SU-DHL-6 (cell line): Measurements from ENCODE around the gene SPTBN1.
A peak's percentile ranks its signal among the peaks of the same experiment; 100 is the strongest.

Experiments
- H2AFZ ChIP-seq: fragments of 200-600 bp; sonication (generic); 2 replicates; pipeline ENCODE4 v1.6.1; 2014; ENCODE audit warnings: low read depth, mild to moderate bottlenecking, moderate library complexity, mixed read lengths, antibody characterized with exemption, low read length; ENCODE audit not compliant: severe bottlenecking
- H3F3A ChIP-seq: fragments of 200-600 bp; shearing (Covaris generic); 2 replicates; pipeline ENCODE4 v1.6.0; 2016; ENCODE audit warnings: antibody characterized with exemption, mild to moderate bottlenecking; ENCODE audit not compliant: insufficient read depth
- H3K27ac ChIP-seq: fragments of 200-600 bp; sonication (generic); 2 replicates; pipeline ENCODE4 v1.5.1; 2016; ENCODE audit warnings: low read depth, mild to moderate bottlenecking, low read length, moderate library complexity, mixed read lengths
- H3K27me3 ChIP-seq: fragments of 200-600 bp; sonication (generic), shearing (Covaris generic); 2 replicates; pipeline ENCODE4 v1.6.0; 2014; ENCODE audit warnings: mild to moderate bottlenecking, low read length
- H3K36me3 ChIP-seq: fragments of 200-600 bp; sonication (generic); 2 replicates; pipeline ENCODE4 v1.6.1; 2014; ENCODE audit warnings: mild to moderate bottlenecking, low read length, mixed read lengths
- H3K4me2 ChIP-seq: fragments of 300-600, 200-600 bp; shearing (Covaris generic), sonication (generic); 2 replicates; pipeline ENCODE4 v1.6.0; 2014; ENCODE audit warnings: low read length, low read depth, mild to moderate bottlenecking; ENCODE audit not compliant: poor library complexity, severe bottlenecking
- H3K4me3 ChIP-seq: fragments of 200-600 bp; sonication (generic); 2 replicates; pipeline ENCODE4 v1.5.1; 2014; ENCODE audit warnings: antibody characterized with exemption, low read length, mild to moderate bottlenecking, mixed read lengths; ENCODE audit not compliant: insufficient read depth, poor library complexity, severe bottlenecking
- H3K79me2 ChIP-seq: fragments of 200-600 bp; sonication (generic); 2 replicates; pipeline ENCODE4 v1.6.1; 2014; ENCODE audit warnings: mild to moderate bottlenecking, low read length, moderate library complexity; ENCODE audit not compliant: insufficient read depth
- H3K9ac ChIP-seq: fragments of 200-600 bp; sonication (generic); 2 replicates; pipeline ENCODE4 v1.7.0; 2014; ENCODE audit warnings: mild to moderate bottlenecking, low read length
- H3K9me2 ChIP-seq: fragments of 200-600 bp; sonication (generic); replicated peaks from 2 replicates; pipeline ENCODE4 v1.6.1; 2014; ENCODE audit warnings: low read length; ENCODE audit not compliant: insufficient read depth
- H3K9me3 ChIP-seq: fragments of 200-600 bp; sonication (generic); 2 replicates; pipeline ENCODE4 v1.6.1; 2014; ENCODE audit warnings: low read length, mixed read lengths; ENCODE audit not compliant: insufficient read depth
- H4K20me1 ChIP-seq: fragments of 200-600 bp; sonication (generic); 2 replicates; pipeline ENCODE4 v1.6.1; 2014; ENCODE audit warnings: low read depth, mild to moderate bottlenecking, antibody characterized with exemption, low read length, moderate library complexity, mixed read lengths
- EZH2phosphoT487 ChIP-seq: fragments of 200-600 bp; sonication (generic), shearing (Covaris generic); conservative IDR thresholded peaks from 2 replicates; pipeline ENCODE4 v1.6.1; 2018; ENCODE audit warnings: mild to moderate bottlenecking, antibody characterized with exemption, low read length, moderate library complexity, mixed read lengths
- TF ChIP-seq, protein P1 (sequence below): fragments of 200-600 bp; sonication (generic); IDR thresholded peaks from one replicate; pipeline ENCODE4 v1.5.1; 2017; ENCODE audit warnings: antibody characterized with exemption, mild to moderate bottlenecking, low read length, moderate library complexity; ENCODE audit not compliant: insufficient read depth, poor library complexity, severe bottlenecking

SPTBN1 gene

DNA sequence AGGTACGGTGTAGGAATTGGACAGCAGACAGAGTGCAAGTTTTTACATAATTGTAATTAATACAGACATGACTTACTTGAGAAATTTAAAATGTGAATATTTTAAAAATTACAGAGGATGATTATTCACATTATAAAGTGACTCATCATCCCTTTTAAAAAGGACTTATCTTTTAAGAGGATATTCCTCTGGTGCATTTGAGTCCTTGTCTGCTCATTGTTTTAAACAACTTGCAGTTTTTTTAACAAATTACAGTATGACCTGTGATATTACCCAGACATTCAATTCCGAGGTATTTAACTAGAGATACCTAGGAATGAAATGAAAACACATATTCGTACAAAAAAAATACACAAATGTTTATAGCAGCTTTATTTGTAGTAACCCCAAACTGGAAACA is 38.0 kb downstream of the SPTBN1 start:
- Histone ChIP-seq H3K36me3 (no peaks in the 10 kb centered on the region), H3K4me2 (peak overlapping the region; percentile 27), H3K4me3 (no peak overlapping the region), H3K9me3 (no peaks in the 10 kb centered on the region), H3K27me3 (no peaks in the 10 kb centered on the region), H3K79me2 (peaks cover 5% of the 10 kb centered on the region; the same call in 1 of the 2 replicates), H4K20me1 (no peaks in the 10 kb centered on the region), H3K9ac (no peak overlapping the region), H3K9me2 (no peaks in the 10 kb centered on the region), H3F3A (0 out of 2 replicates have a peak, but pooled peaks cover 3% of the 10 kb centered on the region), H3K27ac (peak overlapping the region; percentile 45), H2AFZ (no peak overlapping the region)
- TF ChIP-seq EZH2phosphoT487 = no peak
- TF ChIP-seq, protein P1, sequence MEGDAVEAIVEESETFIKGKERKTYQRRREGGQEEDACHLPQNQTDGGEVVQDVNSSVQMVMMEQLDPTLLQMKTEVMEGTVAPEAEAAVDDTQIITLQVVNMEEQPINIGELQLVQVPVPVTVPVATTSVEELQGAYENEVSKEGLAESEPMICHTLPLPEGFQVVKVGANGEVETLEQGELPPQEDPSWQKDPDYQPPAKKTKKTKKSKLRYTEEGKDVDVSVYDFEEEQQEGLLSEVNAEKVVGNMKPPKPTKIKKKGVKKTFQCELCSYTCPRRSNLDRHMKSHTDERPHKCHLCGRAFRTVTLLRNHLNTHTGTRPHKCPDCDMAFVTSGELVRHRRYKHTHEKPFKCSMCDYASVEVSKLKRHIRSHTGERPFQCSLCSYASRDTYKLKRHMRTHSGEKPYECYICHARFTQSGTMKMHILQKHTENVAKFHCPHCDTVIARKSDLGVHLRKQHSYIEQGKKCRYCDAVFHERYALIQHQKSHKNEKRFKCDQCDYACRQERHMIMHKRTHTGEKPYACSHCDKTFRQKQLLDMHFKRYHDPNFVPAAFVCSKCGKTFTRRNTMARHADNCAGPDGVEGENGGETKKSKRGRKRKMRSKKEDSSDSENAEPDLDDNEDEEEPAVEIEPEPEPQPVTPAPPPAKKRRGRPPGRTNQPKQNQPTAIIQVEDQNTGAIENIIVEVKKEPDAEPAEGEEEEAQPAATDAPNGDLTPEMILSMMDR = no peak

DNA sequence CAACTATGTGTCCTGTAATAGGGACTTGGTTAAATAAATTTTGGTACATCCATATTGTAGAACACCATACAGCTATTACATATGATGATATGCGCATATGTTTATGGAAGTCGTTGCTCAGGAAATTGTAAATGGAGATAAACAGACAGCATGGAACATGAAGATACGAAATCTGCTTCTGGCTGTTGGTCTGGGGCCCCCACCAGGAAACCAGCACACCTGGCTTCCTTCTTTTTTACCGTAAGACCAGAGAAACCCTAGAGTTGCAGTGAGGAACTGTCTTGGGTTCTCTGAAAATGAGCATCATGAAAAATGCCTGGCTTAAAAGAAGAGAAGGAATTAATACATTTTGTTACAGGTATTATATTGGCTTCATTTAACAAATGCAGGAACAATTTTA is 40.8 kb downstream of the SPTBN1 start:
- Histone ChIP-seq H3K27me3 (no peaks in the 10 kb centered on the region), H3K36me3 (no peaks in the 10 kb centered on the region), H3K9me3 (no peaks in the 10 kb centered on the region), H2AFZ (no peak overlapping the region), H3F3A (0 out of 2 replicates have a peak, but pooled peaks cover 3% of the 10 kb centered on the region), H3K9ac (no peak overlapping the region), H3K4me2 (no peak overlapping the region), H3K4me3 (no peak overlapping the region), H3K9me2 (no peaks in the 10 kb centered on the region), H3K79me2 (peaks cover 10% of the 10 kb centered on the region), H3K27ac (no peak overlapping the region), H4K20me1 (no peaks in the 10 kb centered on the region)
- TF ChIP-seq, protein P1 = no peak
- TF ChIP-seq EZH2phosphoT487 = no peak

DNA sequence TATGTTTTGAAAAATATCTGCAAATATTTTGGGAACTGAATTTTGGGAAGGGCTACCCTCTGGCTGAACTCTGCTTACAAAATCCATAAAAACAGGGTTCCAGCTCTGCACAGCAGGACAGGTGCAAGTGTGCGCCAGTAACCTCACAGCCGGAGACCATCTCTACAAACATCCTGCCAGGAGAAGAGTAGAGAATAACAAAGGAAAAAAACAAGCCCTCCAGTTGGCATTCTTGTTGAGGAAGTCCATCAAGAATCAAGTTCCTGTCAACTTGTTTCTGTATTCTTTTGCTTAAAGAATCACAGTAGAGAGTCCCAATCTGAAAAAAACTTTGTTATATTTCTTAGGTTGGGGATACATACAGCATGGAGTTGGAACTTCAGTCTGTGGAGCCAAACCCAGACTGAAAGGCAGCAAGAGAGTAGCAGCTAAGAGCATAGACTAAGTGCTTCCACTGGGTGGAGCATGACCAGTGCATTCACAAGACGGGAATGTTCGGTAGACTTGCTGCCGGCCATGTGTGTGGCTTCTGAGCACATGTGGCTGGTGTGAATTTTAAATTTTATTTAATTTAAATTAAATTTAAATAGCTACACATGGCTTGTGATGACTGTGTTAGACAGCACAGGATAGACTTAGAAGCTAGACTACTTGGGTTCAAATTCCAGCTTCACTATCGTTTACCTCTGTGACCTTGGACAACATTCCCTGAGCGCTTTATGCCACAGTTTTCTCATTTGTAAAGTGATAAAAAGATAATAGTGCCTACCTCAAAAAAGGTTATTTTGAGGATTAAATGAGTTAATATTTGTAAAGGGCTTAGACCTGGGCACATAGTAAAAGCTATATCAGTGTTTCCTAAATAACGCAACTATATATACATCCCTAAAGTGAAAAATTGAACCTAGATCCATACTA is 41.9 kb downstream of the SPTBN1 start:
- H3K4me2 ChIP-seq = no peak overlapping the region
- H2AFZ ChIP-seq = no peak overlapping the region
- H3K27me3 ChIP-seq = no peaks in the 10 kb centered on the region
- TF ChIP-seq, protein P1 = no peak
- no peak for TF ChIP-seq EZH2phosphoT487
- H3K27ac ChIP-seq = no peak overlapping the region
- H3K36me3 ChIP-seq = no peaks in the 10 kb centered on the region
- H3K79me2 ChIP-seq = peaks cover 5% of the 10 kb centered on the region
- no peak overlapping the region for H3K4me3 ChIP-seq
- H3K9me3 ChIP-seq = no peaks in the 10 kb centered on the region
- H3K9ac ChIP-seq = no peak overlapping the region
- H3F3A ChIP-seq = no peaks in the 10 kb centered on the region
- H3K9me2 ChIP-seq = no peaks in the 10 kb centered on the region
- no peaks in the 10 kb centered on the region for H4K20me1 ChIP-seq
